ENCODE data around the gene PRELID1. TPM values are rescaled to one million over a fixed set of nuclear protein-coding genes. Genes with fewer than 3 reads are reported as not detected.

PRELID1 gene
- total and polyA plus RNA-seq, 10 of the 15 experiments (the other 5 are each of a cell fraction or from before 2014, with no cell fraction given) = 30.9 to 584 (median 254) TPM

- H3K4me3 ChIP-seq = peak overlapping the region; percentile 75; the same call in 1 of the 2 replicates
- intact Hi-C loops (cut with micrococcal nuclease; ENCODE audit: unreplicated experiment) (loop anchor here (5.0 to 10.0 kb wide), 3 partner anchors 164 to 293 kb away; partner anchors contain the start of gene TMED9), in situ Hi-C loops (cut with MboI) (no loop called here)
- H3K79me2 ChIP-seq (ENCODE audit: control insufficient read depth, insufficient read depth, low read length) = peaks cover 48% of the 10 kb centered on the region
- peak overlapping the region; percentile 78 for H3K4me2 ChIP-seq (ENCODE audit: control insufficient read depth, insufficient read depth)
- H3K9ac ChIP-seq (ENCODE audit: control insufficient read depth, insufficient read depth, low read length) = peak overlapping the region; percentile 72
- SMC1A ChIA-PET (ENCODE audit: uncharacterized antibody, unreplicated experiment) = interaction anchor here (0.7 to 2.0 kb wide), 7 partner anchors 9 to 188 kb away, joined by 3 to 10 read pairs (median 3); partner anchors contain the start of gene MXD3
- peak; percentile 19 for ATAC-seq
- BruUV-seq (replicated peaks) = no TSS peak
- DNase-seq (ENCODE audit: low read depth, low spot score) = no peak
- RAD21 ChIA-PET (ENCODE audit: unreplicated experiment) = interaction anchor here (1.0 to 2.3 kb wide), 9 partner anchors 9 to 190 kb away, joined by 3 to 12 read pairs (median 4); no protein-coding TSS in a partner anchor
- H3K9me3 ChIP-seq (replicated peaks; ENCODE audit: control insufficient read depth, insufficient read depth, low read length) = no peaks in the 10 kb centered on the region
- H3K4me1 ChIP-seq (ENCODE audit: control insufficient read depth, insufficient read depth, low read length) = peaks cover 42% of the 10 kb centered on the region
- no peak overlapping the region for H2AFZ ChIP-seq (ENCODE audit: control insufficient read depth, low read depth, low read length)
- no peaks in the 10 kb centered on the region for H4K20me1 ChIP-seq (ENCODE audit: control insufficient read depth, insufficient read depth)
- CTCF ChIA-PET = interaction anchor here (0.9 to 3.6 kb wide), 12 partner anchors 8 to 231 kb away, joined by 3 to 35 read pairs (median 4); partner anchors contain the start of gene RGS14
- no peaks in the 10 kb centered on the region for H3K27me3 ChIP-seq (replicated peaks in 1 of 2; ENCODE audit: control insufficient read depth in 2 of 2, insufficient read depth in 2 of 2, low read length in 1 of 2)
- WGBS (ENCODE audit: insufficient coverage, insufficient replicate concordance, low lambda C conversion rate, missing lambda C conversion rate) = 61% methylated on average over 7 of the region's 7 CpGs
- peak overlapping the region; percentile 83 for H3K27ac ChIP-seq (ENCODE audit: control insufficient read depth, insufficient read depth)
- POLR2A ChIA-PET = interaction anchor here (0.5 to 2.2 kb wide), 12 partner anchors 11 to 257 kb away, joined by 3 to 11 read pairs (median 4); partner anchors contain the start of genes NSD1 and RGS14
- FAIRE-seq = no peak
- H3K36me3 ChIP-seq (ENCODE audit: control insufficient read depth in 2 of 2, insufficient read depth in 2 of 2, low read length in 1 of 2) = peaks cover 3 to 19% of the 10 kb centered on the region in 2 experiments
- TF ChIP-seq YY1 (IDR thresholded peaks at IDR 0.05; ENCODE audit: low read depth, low read length) (no peak), CREM (IDR thresholded peaks at IDR 0.05; ENCODE audit: low read depth) (no peak), ATF2 (IDR thresholded peaks at IDR 0.05; ENCODE audit: low read length) (0 out of 2 replicates have a peak, but pooled peaks have one; percentile 19), RELA (IDR thresholded peaks at IDR 0.05; ENCODE audit: borderline replicate concordance, partially characterized antibody) (no peak), POU2F2 (IDR thresholded peaks at IDR 0.05; ENCODE audit: borderline replicate concordance, low read depth, low read length) (0 out of 3 replicates have a peak, but pooled peaks have one; percentile 9), RBBP5 (conservative IDR thresholded peaks at IDR 0.05) (no peak), FOXK2 (IDR thresholded peaks at IDR 0.05) (no peak), TCF12 (IDR thresholded peaks at IDR 0.05; ENCODE audit: low read depth, low read length) (0 out of 2 replicates have a peak, but pooled peaks have one; percentile 23), CUX1 (IDR thresholded peaks at IDR 0.05; ENCODE audit: insufficient replicate concordance, low read depth, low read length) (no peak), POLR2A (IDR thresholded peaks at IDR 0.05; ENCODE audit: low read depth, low read length) (peak; percentile 21; the same call in 1 of the 2 replicates), MEF2B (IDR thresholded peaks at IDR 0.05; ENCODE audit: partially characterized antibody, poor library complexity, severe bottlenecking) (peak; percentile 17), PRDM15 (CRISPR knock-in tag; IDR thresholded peaks at IDR 0.05) (no peak), RUNX3 (IDR thresholded peaks at IDR 0.05; ENCODE audit: low read length) (peak; percentile 19; the same call in 1 of the 2 replicates)
Measured at GRCh38 chr5:177301503-177302165, 2.0 kb upstream of the PRELID1 start.
